HT-29 (cell line): Measurements from ENCODE around the gene CTNNA3. TPM values are rescaled to one million over a fixed set of nuclear protein-coding genes. Genes with fewer than 3 reads are reported as not detected.
"Not testable (repeated sequence)": the region's sequence is repeated elsewhere in the genome, so short reads cannot be mapped to it uniquely, and the experiment has no call there.

Source experiments
- DNase-seq: peaks from one replicate; pipeline ENCODE4 v3.0.0-alpha.2; 2015; ENCODE audit warnings: low spot score
- total RNA-seq: library from RNA; depleted of rRNA; stranded (reverse); fragments of >200 nt; shearing (Covaris generic); gene quantifications from 2 replicates; pipeline ENCODE4 v1.2.3, GENCODE V29; 2014

The CTNNA3 gene
- total RNA-seq, 1 experiment from 2014 or later, result not detected

GRCh38 chr10:66394342-66395063, 1301.5 kb downstream of the CTNNA3 start:
- no peak for DNase-seq

- no peak for DNase-seq
Measured at GRCh38 chr10:66390926-66391325, 1305.1 kb downstream of the CTNNA3 start.

- DNase-seq, result no peak
Measured at GRCh38 chr10:66381045-66381444, 1315.0 kb downstream of the CTNNA3 start.

- DNase-seq, result no peak
Measured at GRCh38 chr10:66378117-66378876, 1317.7 kb downstream of the CTNNA3 start.

- DNase-seq, result no peak
Measured at GRCh38 chr10:66368146-66368545, 1327.8 kb downstream of the CTNNA3 start.

- DNase-seq, result no peak
Measured at GRCh38 chr10:66366163-66366562, 1329.8 kb downstream of the CTNNA3 start.

- no peak for DNase-seq
Measured at GRCh38 chr10:66365686-66366085, 1330.3 kb downstream of the CTNNA3 start.

GRCh38 chr10:66362522-66362921, 1333.5 kb downstream of the CTNNA3 start:
- DNase-seq, result no peak

GRCh38 chr10:66353822-66354221, 1342.2 kb downstream of the CTNNA3 start:
- not testable (repeated sequence) for DNase-seq

GRCh38 chr10:66353422-66353821, 1342.6 kb downstream of the CTNNA3 start:
- DNase-seq, result no peak

GRCh38 chr10:66350622-66351399, 1345.2 kb downstream of the CTNNA3 start:
- no peak for DNase-seq

GRCh38 chr10:66349726-66350125, 1346.3 kb downstream of the CTNNA3 start:
- no peak for DNase-seq

- no peak for DNase-seq
Measured at GRCh38 chr10:66349076-66349475, 1346.9 kb downstream of the CTNNA3 start.

- DNase-seq, result no peak
Measured at GRCh38 chr10:66337211-66337610, 1358.8 kb downstream of the CTNNA3 start.

- DNase-seq, result no peak
Measured at GRCh38 chr10:66336791-66337190, 1359.2 kb downstream of the CTNNA3 start.

- DNase-seq, result not testable (repeated sequence)
Measured at GRCh38 chr10:66335753-66336152, 1360.2 kb downstream of the CTNNA3 start.

GRCh38 chr10:66329147-66329546, 1366.8 kb downstream of the CTNNA3 start:
- no peak for DNase-seq

GRCh38 chr10:66326876-66327275, 1369.1 kb downstream of the CTNNA3 start:
- DNase-seq, result no peak

- DNase-seq, result no peak
Measured at GRCh38 chr10:66322777-66323176, 1373.2 kb downstream of the CTNNA3 start.

- no peak for DNase-seq
Measured at GRCh38 chr10:66321723-66322665, 1374.0 kb downstream of the CTNNA3 start.

- no peak for DNase-seq
Measured at GRCh38 chr10:66318761-66319160, 1377.2 kb downstream of the CTNNA3 start.
